Frontal cortex (tissue), 4 donors: ENCODE data around the gene KLHL29. TPM values are rescaled to one million over a fixed set of nuclear protein-coding genes. Genes with fewer than 3 reads are reported as not detected.
"Not testable (repeated sequence)": the region's sequence is repeated elsewhere in the genome, so short reads cannot be mapped to it uniquely, and the experiment has no call there.

Source experiments
- DNase-seq, 2 donors: peaks; one replicate each; pipeline ENCODE4 v3.0.0; 2012; ENCODE audit warnings: low spot score in 2 of 2
- FAIRE-seq: peaks from 2 replicates; lab custom pipeline; 2012; peaks lifted over from hg19 to GRCh38; lab: Jason Lieb, UNC
- total RNA-seq: library from RNA; depleted of rRNA; stranded (reverse); fragments of >200 nt; gene quantifications from one replicate; pipeline ENCODE4 v1.2.3, GENCODE V29; 2014
- donor health status: control.
- donor health status: control.
- donor health status: control.

Gene KLHL29
- total RNA-seq, result 14.3 TPM

GRCh38 chr2:23384551-23385343 is at the start of gene KLHL29:
KLHL29 (plus strand) TSS chr2:23385179; CDS start chr2:23562197, 177,018 bp downstream.
- no peak for FAIRE-seq
- peak; percentile 95 to 96 for DNase-seq

DNA sequence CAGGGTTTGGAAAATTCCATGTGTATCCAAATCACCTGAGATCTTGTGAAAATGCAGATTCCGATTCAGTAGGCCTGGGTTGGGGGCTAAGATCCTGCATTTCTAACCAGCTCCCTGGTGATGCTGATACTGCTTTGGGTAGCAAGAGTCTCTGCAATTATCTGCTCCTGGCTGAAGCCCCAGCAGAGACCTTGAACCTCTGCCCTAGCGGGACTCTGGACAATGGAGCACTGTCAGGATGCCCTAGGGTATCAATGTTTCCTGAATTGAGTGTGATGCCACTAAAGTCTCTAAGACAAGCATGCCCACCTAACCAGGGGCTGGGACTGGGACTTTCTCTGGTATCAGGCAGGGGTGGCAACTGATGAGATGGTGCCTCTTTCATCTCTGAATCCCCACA is 49.4 kb upstream of the KLHL29 start:
- FAIRE-seq (no peak), DNase-seq (no peak)

DNA sequence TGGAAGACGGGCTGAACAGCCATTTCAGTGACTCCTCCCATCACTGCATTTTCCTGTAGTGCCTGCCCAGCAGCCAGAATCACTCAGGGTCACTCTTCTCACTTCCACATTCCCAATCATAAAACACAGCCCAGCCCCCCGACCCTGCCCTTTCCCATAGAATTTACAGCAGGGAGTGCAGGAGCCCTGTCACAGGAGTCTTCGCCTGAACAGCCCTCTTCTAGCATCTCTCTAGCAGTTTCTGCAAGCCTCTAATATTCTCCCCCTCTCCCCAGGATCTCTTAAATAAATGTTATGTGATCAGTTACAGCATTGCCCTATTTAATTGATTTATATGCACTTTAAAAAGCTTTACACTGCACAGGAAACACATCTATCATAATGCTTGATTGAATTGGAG is 42.9 kb upstream of the KLHL29 start:
- no peak for DNase-seq
- no peak for FAIRE-seq

DNA sequence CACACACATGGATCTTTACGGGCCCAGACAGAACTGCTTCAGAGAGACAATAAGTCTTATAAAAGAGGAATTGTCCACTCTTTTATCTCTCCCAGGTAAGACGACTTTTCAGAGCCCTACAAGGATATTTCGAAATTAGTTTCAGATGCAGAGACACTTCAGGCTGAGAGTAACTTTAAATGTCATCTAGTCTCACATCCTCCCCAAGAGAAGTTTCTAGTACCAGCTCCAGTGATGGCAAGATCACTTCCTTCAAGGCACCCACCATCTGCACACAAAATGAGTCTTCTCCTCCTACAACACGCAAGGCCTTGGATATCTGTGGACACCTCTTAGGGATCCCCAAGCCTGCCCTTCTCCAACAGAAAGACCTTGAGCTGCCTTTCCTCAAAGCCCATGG is 39.0 kb upstream of the KLHL29 start:
- DNase-seq (no peak), FAIRE-seq (no peak)

DNA sequence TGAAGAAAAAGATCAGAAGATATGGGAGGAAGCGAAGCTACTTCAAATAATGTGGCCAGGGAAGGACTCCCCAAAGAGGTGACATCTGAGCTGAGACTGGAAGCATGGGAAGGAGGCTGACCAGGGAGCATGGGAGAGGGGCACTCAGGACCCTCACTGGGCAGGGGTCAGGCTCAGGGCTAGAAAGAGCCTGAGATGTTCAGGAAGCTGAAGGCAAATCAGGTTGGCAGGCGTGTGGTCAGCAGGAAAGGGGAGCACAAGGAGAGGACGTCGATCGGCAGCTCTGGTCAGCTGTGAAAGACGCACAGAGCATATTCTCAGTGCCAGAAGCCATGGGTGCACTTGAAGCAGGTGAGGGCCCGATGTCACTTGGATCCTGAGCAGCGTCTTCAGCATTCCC is 38.2 kb upstream of the KLHL29 start:
- FAIRE-seq, result no peak
- DNase-seq, result no peak

DNA sequence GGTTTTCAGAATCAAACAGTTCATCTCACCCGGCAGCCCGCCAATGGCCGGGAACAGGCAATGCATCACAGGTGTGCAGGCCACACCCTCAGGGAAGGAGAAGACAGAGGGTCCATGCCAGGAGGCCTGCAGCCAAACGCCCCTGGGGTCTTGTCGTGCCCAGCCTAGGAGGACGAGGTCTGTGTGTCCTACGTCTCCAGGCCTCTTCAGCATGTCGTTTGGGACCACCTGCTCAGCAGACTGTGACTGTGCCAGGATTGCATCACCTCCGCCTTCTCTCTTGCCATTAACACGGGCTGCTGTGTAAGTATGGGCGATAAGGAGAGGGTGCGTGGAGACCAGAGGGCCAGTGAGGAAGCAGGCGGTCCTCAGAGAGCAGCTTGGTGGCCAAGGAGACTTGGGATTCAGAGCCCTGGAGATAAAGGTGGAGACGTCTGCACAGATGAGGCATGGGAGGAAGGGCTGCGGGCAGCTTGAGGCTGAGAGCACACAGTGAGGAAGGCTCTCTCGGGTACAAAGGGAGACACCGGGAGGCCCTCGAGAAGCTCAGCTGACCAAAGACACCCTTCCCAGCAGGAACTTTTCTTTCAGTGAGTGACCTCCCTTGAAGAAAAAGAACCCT is 37.4 kb upstream of the KLHL29 start:
- no peak for DNase-seq
- no peak for FAIRE-seq

DNA sequence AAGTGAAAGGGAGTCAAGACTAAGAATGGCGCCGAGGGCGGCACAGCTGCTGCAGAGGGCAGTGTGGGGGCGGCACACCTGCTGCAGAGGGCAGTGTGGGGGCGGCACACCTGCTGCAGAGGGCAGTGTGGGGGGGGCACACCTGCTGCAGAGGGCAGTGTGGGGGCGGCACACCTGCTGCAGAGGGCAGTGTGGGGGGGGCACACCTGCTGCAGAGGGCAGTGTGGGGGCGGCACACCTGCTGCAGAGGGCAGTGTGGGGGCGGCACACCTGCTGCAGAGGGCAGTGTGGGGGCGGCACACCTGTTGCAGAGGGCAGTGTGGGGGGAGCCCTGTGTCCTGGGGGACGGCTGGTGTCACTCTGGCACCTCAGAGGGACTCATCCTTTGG is 36.9 kb upstream of the KLHL29 start:
- not testable (repeated sequence) for DNase-seq, FAIRE-seq

DNA sequence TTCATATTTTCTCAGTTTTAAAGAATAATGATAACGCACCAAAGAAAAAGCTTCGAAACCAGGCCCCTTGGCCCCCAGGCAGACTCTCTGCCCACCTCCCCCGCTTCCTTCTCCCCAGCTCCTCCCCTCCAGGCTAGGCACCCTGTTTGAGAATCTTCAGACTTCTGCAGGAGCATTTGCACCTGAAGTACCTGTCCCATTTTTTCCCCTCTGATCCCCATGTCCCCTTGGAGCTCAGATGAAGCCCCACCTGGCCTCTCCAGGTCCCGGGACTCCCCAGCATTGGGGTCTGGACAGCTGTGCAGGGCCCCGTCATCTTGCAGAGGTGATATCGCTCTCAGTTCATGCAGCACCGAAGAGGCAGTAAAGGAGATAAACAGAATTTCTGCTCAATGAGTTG is 35.5 kb upstream of the KLHL29 start:
- no peak for DNase-seq
- no peak for FAIRE-seq

DNA sequence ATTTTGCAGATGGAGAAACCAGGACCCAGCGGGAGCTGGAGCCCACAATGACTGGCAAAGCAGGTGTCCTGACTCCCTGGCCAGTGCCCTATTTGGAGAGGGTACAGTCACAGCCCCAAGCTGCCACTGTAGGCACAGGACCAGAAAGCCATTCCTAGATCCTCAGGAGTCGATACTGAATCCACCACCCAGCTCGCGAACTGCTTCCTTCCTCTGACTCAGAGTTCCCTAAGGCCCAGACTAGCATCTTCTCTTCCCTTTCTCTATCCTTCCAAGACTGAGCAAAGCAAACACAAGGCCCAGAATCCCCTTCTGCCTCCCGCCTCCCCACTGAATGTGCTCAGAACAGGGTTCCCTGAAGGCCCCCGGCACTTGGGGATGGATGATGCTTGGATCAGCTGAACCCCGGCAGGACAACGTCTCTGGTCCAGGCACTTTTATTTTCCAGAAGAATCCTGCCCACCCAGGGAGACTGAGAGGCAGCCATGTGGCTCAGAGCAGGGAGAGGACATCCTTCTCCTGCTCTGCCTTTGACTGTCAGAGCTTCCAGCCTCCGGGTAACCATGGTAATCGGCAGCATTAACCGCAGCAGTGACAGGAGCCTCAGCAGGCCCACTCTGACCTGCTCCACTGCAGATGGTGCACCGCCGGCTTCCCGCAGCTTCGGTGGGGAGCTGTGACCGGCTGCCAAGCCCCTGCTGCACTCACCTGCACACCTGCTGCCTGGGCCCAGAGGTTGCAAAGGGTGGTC is 34.8 kb upstream of the KLHL29 start:
- FAIRE-seq, result no peak
- DNase-seq, result peak in 1 of 2 donors; percentile 30

DNA sequence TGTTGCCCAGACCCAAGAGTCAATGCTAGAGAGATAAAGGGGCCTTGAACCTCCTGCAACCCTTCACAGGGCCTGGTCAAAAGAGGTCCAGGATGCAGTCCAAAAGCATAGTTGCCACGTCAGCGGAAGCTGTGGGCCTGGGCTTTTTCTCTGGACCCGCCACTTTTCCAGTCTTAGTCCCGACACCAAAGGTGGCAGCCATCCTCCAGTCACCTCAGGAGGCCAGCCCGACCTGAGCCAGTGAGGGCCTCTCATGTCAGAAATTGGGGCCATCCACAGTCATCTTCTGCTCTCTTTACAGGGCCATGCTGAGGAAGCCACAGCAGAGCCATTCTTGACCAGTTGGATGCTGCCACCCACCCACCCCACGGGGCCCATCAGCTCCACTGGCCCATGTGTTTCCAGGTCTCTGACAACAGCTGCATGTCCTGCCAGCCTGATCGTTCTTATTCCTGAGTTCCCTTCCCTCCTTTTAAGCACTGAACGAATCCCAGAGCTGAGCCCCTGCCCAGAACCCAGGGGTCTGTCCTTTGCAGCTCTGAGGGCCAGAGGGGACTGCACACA is 34.1 kb upstream of the KLHL29 start:
- no peak for FAIRE-seq
- no peak for DNase-seq

- DNase-seq (peak; percentile 73 to 86), FAIRE-seq (no peak)
These were observed 33.4 kb upstream of the KLHL29 start for GRCh38 chr2:23351388-23352141.

- DNase-seq (no peak), FAIRE-seq (no peak)
These were observed 30.4 kb upstream of the KLHL29 start for GRCh38 chr2:23354554-23354953.

DNA sequence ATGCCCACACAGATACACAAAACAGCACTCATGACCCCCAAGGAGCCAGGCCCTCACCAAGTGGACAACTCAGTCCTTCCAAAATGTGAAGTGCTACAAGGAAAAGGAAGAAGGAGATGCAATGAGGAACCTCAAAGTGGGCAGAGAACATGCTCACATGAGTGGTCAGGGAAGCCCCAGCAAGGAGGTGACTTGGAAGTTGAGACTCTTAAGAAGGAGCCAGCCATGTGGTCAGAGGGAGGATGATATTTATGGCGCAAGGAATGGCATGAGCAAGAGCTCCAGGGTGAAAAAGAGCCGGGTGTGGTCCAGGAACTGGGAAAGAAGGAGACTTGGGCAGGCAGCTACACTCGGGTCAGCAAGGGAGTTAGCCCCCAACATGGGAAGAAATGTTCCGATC is 30.0 kb upstream of the KLHL29 start:
- FAIRE-seq (no peak), DNase-seq (no peak)

DNA sequence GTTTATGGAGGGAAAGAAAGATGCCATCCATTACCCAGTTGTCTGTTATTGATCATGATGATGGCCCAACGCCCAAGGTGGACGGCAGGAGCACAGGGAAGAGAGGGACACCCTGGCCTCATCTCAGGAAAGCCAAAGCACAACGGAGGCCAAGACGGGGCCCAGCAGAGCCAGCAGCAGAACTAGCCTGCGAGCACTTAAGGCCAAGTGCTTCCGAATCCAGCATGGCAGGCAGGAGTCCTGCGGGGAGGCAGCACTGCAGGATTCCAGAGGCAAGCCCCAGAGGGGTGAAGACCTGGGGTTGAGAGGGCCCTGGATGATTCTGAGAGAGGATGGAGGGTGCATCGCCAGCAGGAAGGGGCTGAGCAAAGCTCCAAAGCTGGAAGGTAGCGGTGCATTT is 28.3 kb upstream of the KLHL29 start:
- FAIRE-seq (no peak), DNase-seq (no peak)

- DNase-seq, result no peak
- FAIRE-seq, result no peak
These were observed 25.1 kb upstream of the KLHL29 start for GRCh38 chr2:23359631-23360567.

- DNase-seq (no peak), FAIRE-seq (no peak)
These were observed 24.3 kb upstream of the KLHL29 start for GRCh38 chr2:23360571-23361125.

GRCh38 chr2:23361152-23361551 is 23.8 kb upstream of the KLHL29 start:
- no peak for FAIRE-seq

GRCh38 chr2:23363268-23363667 is 21.7 kb upstream of the KLHL29 start:
- FAIRE-seq (no peak), DNase-seq (no peak)

More at GRCh38 chr2:23361152-23361551, 23.8 kb upstream of the KLHL29 start:
- DNase-seq, result no peak
